Hematopoietic multipotent progenitor cell treated with erythropoietin and hydrocortisone succinate and interleukin-3 and kit ligand, for 17 days (in vitro differentiated cells): ENCODE results near the gene WDFY4.

Source experiments
- DNase-seq: peaks from one replicate; pipeline ENCODE4 v3.0.0-alpha.2; 2015; ENCODE audit warnings: low spot score

The WDFY4 gene

GRCh38 chr10:48818861-48819520 is 134.3 kb downstream of the WDFY4 start:
- DNase-seq: no peak

- no peak for DNase-seq
These were observed 135.1 kb downstream of the WDFY4 start for GRCh38 chr10:48819783-48820182.

DNA sequence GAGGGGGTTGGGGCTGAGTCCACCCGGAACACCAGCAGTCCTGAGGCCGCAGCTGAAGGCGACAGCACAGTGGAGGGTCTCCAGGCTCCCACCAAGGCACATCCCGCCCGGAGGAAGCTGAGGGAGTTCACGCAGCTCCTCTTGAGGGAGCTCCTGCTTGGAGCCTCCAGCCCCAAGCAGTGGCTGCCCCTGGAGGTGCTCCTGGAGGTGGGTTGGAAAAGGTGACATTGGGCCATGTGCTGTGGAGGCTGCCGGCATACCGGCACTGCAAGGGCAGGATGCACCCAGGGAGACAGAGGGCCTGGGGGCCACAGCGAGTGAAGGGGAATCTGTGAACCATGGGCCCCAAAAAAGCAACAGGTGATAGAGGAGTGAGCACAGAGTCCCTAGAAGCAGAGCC is 135.6 kb downstream of the WDFY4 start:
- no peak for DNase-seq

GRCh38 chr10:48820699-48821098 is 136.0 kb downstream of the WDFY4 start:
- DNase-seq: no peak

DNA sequence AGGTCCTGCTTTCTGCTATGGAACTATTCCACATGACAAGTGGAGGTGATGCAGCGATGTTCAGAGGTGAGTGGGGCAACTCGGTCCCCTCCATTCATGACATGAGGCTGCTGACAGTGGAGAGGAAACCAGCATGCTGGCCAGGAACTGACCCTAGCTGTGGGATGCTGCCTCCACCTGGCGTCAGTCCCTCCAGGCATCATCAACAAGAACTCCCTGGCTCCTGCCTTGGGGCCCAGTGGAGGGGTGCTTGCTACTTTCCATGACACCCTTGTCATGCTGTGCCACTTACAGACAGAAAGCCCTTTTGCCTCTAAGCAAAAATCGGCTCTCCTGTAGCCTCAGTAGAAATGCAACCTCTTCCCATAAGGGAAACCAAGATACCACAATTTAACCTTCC is 136.4 kb downstream of the WDFY4 start:
- DNase-seq: no peak

DNA sequence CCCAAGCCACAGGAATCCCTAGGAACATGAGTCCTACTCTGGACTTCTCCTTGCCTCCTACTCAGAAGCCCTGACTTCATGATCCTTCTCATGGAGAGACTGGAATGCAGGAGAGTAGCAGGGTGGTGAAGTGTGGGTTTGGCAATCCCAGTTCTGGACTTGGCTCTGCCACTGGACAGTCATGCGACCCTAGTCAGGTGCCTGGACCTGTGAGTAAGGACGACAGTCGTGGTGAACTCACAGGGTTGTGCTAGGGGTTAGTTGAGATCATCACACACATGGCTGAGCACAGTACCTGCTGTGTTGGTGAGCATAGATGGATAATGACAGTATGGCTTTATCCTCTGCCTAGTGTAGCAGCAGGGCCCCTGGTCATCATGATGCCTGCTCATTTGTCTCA is 137.0 kb downstream of the WDFY4 start:
- no peak for DNase-seq

DNA sequence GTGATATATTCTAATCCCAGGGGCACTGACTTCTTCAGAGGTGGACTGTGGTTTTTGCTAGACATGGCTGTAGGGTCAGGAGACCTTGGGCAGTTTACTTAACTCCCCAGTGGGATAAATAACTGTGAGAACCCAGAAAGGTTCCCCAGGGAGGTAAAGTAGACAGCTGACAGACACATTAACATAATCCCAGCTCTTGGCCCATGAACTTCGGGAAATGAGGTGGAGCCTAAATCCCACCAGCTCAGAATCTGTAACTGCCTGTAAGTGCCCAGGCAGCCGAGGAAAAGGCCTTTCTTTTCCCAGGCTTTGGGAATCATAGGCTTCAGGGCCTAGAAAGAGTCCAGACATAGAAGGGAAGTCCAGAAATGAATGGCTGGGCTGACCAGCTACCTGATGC is 149.0 kb downstream of the WDFY4 start:
- no peak for DNase-seq

GRCh38 chr10:48834189-48834965 is 149.7 kb downstream of the WDFY4 start:
- DNase-seq: no peak

- no peak for DNase-seq
These were observed 151.1 kb downstream of the WDFY4 start for GRCh38 chr10:48835781-48836180.

DNA sequence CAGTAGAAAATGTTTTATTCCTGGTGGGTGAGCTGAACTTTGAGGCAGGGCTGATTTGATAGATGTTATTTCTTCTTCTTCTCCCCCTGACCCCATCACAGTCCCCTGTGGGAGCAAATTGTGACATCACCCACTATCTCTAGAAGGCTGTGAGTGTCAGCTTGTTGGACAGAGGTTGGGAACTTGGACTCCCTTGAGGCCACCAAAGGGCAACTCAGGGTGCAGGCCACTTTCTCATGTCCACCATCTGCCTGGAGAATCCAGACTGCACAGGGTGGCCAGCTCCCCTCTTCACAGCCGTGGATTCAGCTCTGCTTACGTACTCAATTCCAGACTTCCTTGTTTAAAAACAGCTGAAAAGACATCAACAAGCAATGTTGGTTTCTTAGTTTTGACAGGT is 151.9 kb downstream of the WDFY4 start:
- no peak for DNase-seq

DNA sequence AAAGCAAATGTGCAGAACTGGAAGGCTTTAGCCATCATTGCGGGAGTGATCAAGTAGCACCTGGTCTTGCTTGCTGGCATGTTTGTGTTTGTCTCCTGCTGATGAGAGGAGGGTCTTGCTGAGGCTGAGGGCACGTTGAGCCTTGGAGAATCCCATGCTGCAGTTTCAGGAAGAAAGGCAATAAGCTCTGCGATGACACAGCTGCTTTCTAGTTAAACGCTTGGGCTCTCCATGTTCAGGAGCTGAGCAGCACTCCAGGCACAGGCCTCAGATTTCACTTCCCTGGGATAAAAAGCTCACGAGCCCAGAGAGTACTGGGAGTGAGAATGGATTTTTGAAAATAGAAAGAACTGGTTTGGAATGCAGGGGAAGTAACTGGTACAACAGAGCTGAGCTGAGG is 154.2 kb downstream of the WDFY4 start:
- no peak for DNase-seq

DNA sequence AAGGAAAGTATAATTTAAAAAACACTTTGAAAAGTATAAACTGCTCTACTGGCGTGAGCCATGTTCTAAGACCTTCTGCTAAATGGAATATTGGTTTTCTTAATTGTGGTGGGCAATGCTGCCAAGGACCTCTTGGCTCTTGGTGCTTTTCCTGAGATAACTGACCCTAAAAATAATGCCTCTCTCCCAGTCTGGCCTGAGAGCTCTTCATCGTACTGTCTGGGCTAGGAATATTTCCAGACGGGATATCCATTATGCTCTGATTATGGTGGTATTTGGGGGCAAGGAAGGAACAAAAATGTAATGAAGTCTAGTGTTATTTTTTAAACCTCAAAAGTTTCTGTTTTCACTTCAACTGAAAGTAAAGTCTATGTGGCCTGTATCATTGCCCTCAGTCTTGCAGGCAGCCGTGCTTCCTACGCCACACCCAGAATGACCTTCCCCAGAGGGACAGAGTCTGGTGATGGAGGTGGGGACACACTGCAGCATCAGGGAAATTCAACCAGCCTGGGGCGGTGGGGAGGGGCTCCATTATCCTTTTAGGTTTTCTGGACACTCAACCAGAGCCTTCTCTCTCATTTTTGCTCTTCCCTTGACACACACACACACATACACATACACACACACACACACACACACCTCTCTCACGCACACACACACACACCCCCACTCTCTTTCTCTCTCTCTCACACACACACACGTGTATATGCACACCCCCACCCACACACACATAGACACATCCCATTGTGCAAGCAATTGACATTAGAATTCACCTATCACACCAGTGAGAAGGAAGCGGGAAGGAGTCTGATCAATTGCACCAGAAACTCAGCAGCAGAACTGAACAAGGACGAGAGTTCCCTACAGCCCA is 155.4 kb downstream of the WDFY4 start:
- DNase-seq: no peak

- DNase-seq: no peak
These were observed 157.6 kb downstream of the WDFY4 start for GRCh38 chr10:48842231-48842630.

DNA sequence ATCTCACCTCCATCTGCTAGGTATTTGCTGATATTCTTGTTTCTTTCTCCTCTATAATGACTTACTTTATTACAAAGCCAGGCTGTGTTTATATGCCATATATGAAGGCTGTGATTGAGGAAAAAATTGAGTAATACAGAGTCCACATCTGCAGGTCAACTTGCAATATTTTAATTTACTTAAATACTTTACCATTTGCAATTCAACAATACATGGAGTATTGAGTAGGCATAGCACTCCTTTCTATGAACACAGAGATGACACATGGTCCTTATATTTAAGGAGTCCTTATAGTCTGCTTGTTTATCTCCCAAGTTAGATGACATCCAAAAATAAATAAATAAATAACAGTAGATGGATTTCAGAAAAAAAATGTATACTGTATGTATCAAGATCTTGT is 158.5 kb downstream of the WDFY4 start:
- DNase-seq: no peak

DNA sequence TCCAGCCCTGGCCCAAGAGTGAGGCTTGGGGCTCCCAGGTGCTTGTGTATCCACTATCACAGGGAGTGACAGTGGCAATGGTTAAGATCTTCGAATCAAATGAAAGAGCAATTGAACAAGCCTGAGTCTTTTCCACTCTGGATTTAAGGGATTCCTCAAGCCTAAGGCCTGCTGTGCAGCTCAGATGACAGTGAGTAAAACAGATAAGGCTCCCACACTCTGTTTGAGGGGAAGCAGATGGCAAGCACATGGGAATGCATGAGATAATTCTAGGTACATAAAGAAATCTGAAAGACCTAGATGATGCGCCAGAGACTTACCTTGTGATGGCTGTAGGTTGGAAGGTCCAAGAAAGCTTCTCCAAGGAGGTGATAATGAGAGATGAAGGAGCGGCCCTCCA is 159.9 kb downstream of the WDFY4 start:
- DNase-seq: no peak

GRCh38 chr10:48845512-48845911 is 160.8 kb downstream of the WDFY4 start:
- DNase-seq: no peak

GRCh38 chr10:48847691-48848090 is 163.0 kb downstream of the WDFY4 start:
- DNase-seq: no peak

DNA sequence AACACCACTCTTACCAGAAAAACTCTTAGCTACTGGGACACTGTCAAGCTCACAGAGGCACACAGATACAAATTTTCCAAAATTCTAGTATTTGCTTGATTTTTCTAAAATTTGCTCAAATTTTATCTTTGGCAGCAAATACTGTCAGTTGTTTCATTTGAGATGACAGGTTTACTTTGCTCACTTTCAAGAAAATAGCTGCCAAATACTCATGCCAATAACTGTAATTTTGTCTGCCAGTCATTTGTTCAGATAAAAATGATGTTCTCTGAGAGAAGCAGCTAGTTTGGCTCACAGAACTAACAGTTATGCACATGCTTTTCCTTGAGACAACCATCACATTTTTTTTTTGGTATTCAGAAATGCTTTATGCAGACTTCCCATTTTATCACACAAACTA is 172.2 kb downstream of the WDFY4 start:
- DNase-seq: no peak

DNA sequence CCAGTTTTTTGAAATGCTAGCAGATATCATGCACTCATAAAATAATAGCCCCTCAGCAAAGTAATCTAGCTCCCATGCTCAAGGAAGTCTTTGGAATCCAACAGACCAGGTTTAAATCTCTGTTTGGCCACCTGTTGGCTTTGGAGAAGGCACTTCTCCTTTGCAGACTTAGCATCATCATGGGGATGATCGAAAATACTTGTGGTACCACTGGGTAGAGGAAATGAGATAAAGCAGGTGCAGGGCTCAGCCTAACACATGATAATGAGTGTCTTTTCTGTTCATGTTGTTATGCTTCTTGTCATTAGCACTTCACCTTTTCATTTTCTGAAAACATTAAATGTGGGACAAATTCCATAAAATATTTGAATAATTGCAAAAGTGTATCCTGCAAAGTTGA is 187.6 kb downstream of the WDFY4 start:
- no peak for DNase-seq

DNA sequence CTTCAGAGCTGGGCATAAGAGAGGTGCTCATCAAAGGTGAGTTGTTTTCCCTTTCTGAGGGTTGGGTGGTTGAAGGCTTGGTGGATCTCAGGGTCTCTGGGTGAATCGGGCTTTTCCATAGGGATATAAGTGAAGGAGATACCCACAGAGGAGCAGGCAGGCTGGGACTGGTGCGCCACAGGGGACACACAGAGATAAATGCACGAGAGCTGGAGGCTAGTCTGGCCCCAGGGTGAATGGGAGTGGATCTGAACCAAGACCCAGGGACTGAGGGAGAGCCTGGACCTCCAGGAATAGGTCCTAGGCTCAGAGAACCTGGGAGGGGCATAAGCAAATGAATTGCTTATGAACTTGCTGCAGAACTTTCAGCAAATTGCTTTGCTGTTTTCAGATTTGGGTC is 193.4 kb downstream of the WDFY4 start:
- DNase-seq: no peak

GRCh38 chr10:48879451-48879850 is 194.8 kb downstream of the WDFY4 start:
- no peak for DNase-seq

GRCh38 chr10:48880016-48880705 is 195.5 kb downstream of the WDFY4 start:
- DNase-seq: no peak
